ENCODE measurements around the gene MRPL52. TPM values are rescaled to one million over a fixed set of nuclear protein-coding genes. Genes with fewer than 3 reads are reported as not detected.

MRPL52 gene
- total and polyA plus RNA-seq, 2 of the 13 experiments (the other 11 are each of a cell fraction or from before 2014, with no cell fraction given): 118 to 329 TPM

GRCh38 chr14:22821193-22822015 lies 8.3 kb upstream of the MRPL52 start (continued):
- TF ChIP-seq ZNF841 (CRISPR knock-in tag; IDR thresholded peaks at IDR 0.05; ENCODE audit: borderline replicate concordance): no peak
- TF ChIP-seq JARID2 (CRISPR knock-in tag; IDR thresholded peaks at IDR 0.05; ENCODE audit: insufficient replicate concordance): peak; percentile 94
- peak; percentile 81 for TF ChIP-seq ZNF12 (CRISPR knock-in tag; IDR thresholded peaks at IDR 0.05)
- peak; percentile 78 for TF ChIP-seq ZNF574 (CRISPR knock-in tag; IDR thresholded peaks at IDR 0.05)
- TF ChIP-seq CBX1 (IDR thresholded peaks at IDR 0.05; ENCODE audit: low read depth): no peak
- peak; percentile 94 for TF ChIP-seq HINFP (CRISPR knock-in tag; IDR thresholded peaks at IDR 0.05; ENCODE audit: low read depth)
- TF ChIP-seq HOMEZ (CRISPR knock-in tag; IDR thresholded peaks at IDR 0.05; ENCODE audit: low read depth): peak; percentile 71
- peak; percentile 86; the same call in 1 of the 2 replicates for TF ChIP-seq STAT5B (CRISPR knock-in tag; IDR thresholded peaks at IDR 0.05)
- TF ChIP-seq KLF12 (CRISPR knock-in tag; IDR thresholded peaks at IDR 0.05; ENCODE audit: borderline replicate concordance): no peak
- no peak for TF ChIP-seq SRF (IDR thresholded peaks at IDR 0.05; ENCODE audit: low read depth, low read length)
- peak; percentile 73; the same call in 1 of the 2 replicates for TF ChIP-seq THAP11 (CRISPR knock-in tag; IDR thresholded peaks at IDR 0.05)
- peak; percentile 55; the same call in 1 of the 2 replicates for TF ChIP-seq ZBTB38 (CRISPR knock-in tag; IDR thresholded peaks at IDR 0.05)
- TF ChIP-seq ZNF275 (CRISPR knock-in tag; IDR thresholded peaks at IDR 0.05; ENCODE audit: borderline replicate concordance): no peak
- peak; percentile 89 for TF ChIP-seq CREB3 (CRISPR knock-in tag; IDR thresholded peaks at IDR 0.05)
- peak; percentile 91; the same call in 1 of the 2 replicates for TF ChIP-seq ZNF441 (CRISPR knock-in tag; IDR thresholded peaks at IDR 0.05; ENCODE audit: borderline replicate concordance)
- TF ChIP-seq ZNF512B (CRISPR knock-in tag; IDR thresholded peaks at IDR 0.05; ENCODE audit: borderline replicate concordance): 0 out of 2 replicates have a peak, but pooled peaks have one; percentile 67
- no peak for TF ChIP-seq ARNT (IDR thresholded peaks at IDR 0.05)
- peak; percentile 75; the same call in 1 of the 2 replicates for TF ChIP-seq SRY (CRISPR knock-in tag; IDR thresholded peaks at IDR 0.05)

All from HepG2 (cell line).